ENCODE measurements around the gene MCL1.
"Not testable (repeated sequence)": the region's sequence is repeated elsewhere in the genome, so short reads cannot be mapped to it uniquely, and the experiment has no call there.

The MCL1 gene

GRCh38 chr1:150579110-150579944, at the start of gene MCL1:
MCL1 (minus strand) TSS chr1:150579610; CDS start chr1:150579530, 80 bp downstream.
- DNase-seq (ENCODE audit: low read depth): peak; percentile 74

- no peak for DNase-seq (ENCODE audit: low read depth)
These were observed 49.3 kb upstream of the MCL1 start for GRCh38 chr1:150628766-150629114.

GRCh38 chr1:150627826-150628410, 48.5 kb upstream of the MCL1 start:
- DNase-seq (ENCODE audit: low read depth): no peak

GRCh38 chr1:150626150-150626549, 46.7 kb upstream of the MCL1 start:
- no peak for DNase-seq (ENCODE audit: low read depth)

- DNase-seq (ENCODE audit: low read depth): not testable (repeated sequence)
These were observed 45.1 kb upstream of the MCL1 start for GRCh38 chr1:150624546-150624945.

GRCh38 chr1:150624134-150624533, 44.7 kb upstream of the MCL1 start:
- not testable (repeated sequence) for DNase-seq (ENCODE audit: low read depth)

GRCh38 chr1:150622303-150622975, 43.0 kb upstream of the MCL1 start:
- no peak for DNase-seq (ENCODE audit: low read depth)

GRCh38 chr1:150621497-150622302, 42.3 kb upstream of the MCL1 start:
- DNase-seq (ENCODE audit: low read depth): peak; percentile 17

- DNase-seq (ENCODE audit: low read depth): no peak
These were observed 41.5 kb upstream of the MCL1 start for GRCh38 chr1:150620919-150621318.

- no peak for DNase-seq (ENCODE audit: low read depth)
These were observed 40.4 kb upstream of the MCL1 start for GRCh38 chr1:150619576-150620509.

GRCh38 chr1:150615346-150616201, 36.2 kb upstream of the MCL1 start:
- no peak for DNase-seq (ENCODE audit: low read depth)

- peak; percentile 17 for DNase-seq (ENCODE audit: low read depth)
These were observed 33.9 kb upstream of the MCL1 start for GRCh38 chr1:150613061-150613920.

- DNase-seq (ENCODE audit: low read depth): no peak
These were observed 32.6 kb upstream of the MCL1 start for GRCh38 chr1:150612014-150612345.

GRCh38 chr1:150610576-150610975, 31.2 kb upstream of the MCL1 start:
- no peak for DNase-seq (ENCODE audit: low read depth)

- no peak for DNase-seq (ENCODE audit: low read depth)
These were observed 30.3 kb upstream of the MCL1 start for GRCh38 chr1:150609732-150610131.

- no peak for DNase-seq (ENCODE audit: low read depth)
These were observed 27.2 kb upstream of the MCL1 start for GRCh38 chr1:150606463-150607142.

- DNase-seq (ENCODE audit: low read depth): not testable (repeated sequence)
These were observed 26.0 kb upstream of the MCL1 start for GRCh38 chr1:150605451-150605731.

- DNase-seq (ENCODE audit: low read depth): no peak
These were observed 24.8 kb upstream of the MCL1 start for GRCh38 chr1:150604226-150604588.

- DNase-seq (ENCODE audit: low read depth): no peak
These were observed 24.3 kb upstream of the MCL1 start for GRCh38 chr1:150603711-150604110.
